Measurements from ENCODE around the gene HHIPL1.

DNA sequence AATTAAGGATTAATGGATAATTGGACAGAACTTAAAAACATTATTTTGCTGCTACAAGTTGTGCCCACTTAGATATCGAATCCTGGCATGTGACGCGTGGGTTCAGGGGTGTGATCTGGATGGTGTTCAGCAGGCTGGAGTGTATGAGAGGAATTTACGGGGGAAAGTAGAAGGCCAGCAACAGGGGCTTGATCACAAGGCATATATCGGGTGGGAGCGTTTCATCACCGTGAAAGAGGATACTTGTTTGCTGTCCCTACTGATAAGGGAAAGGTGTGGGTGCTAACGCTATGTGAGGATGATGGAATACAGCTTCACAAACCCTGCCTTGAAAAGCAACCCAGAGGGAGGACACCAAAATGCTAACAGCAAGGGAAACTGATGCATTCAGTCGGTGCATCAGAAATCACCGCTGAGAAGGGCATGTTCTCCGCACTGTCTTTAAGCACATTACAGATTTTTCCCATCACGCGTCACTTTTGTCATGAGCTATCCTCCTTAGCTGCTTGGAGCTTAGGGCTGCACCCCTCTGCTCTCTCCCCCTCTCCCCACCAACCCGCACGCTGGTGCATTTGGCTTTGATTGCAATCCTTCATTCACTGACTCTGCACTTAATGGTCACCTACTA, 13.4 kb downstream of the HHIPL1 start:
- no peak for TF ChIP-seq POLR2A (IDR thresholded peaks at IDR 0.05; ENCODE audit: low read depth, low read length)
- TF ChIP-seq POLR2AphosphoS5 (IDR thresholded peaks at IDR 0.05; ENCODE audit: low read depth, low read length) = no peak
- TF ChIP-seq TAF1 (IDR thresholded peaks at IDR 0.05; ENCODE audit: low read depth, low read length) = no peak

Data from GM12891 (cell line).